Smooth muscle cell (in vitro differentiated cells): ENCODE measurements around the gene PJA2. TPM values are rescaled to one million over a fixed set of nuclear protein-coding genes. Genes with fewer than 3 reads are reported as not detected.
A peak's percentile ranks its signal among the peaks of the same experiment; 100 is the strongest.

Source experiments
- DNase-seq: peaks from one replicate; lab custom pipeline; 2025; ENCODE audit not compliant: unreplicated experiment; lab: John Stamatoyannopoulos, UW
- H2AFZ ChIP-seq: fragments of 200-600 bp; sonication (generic); 2 replicates; pipeline ENCODE4 v1.6.0; 2016; ENCODE audit warnings: antibody characterized with exemption, low read depth, mild to moderate bottlenecking
- H3F3A ChIP-seq: fragments of 200-600 bp; sonication (generic); 2 replicates; pipeline ENCODE4 v1.6.0; 2017; ENCODE audit warnings: antibody characterized with exemption, low read depth
- H3K27ac ChIP-seq: fragments of 200-600 bp; sonication (generic); 2 replicates; pipeline ENCODE4 v1.5.1; 2016; ENCODE audit warnings: low read depth, mild to moderate bottlenecking
- H3K27me3 ChIP-seq: fragments of 200-600 bp; sonication (generic); 2 replicates; pipeline ENCODE4 v1.6.1; 2016; ENCODE audit warnings: low read depth, mild to moderate bottlenecking
- H3K36me3 ChIP-seq: fragments of 200-600 bp; sonication (generic); 2 replicates; pipeline ENCODE4 v1.5.1; 2016; ENCODE audit warnings: low read depth
- H3K4me1 ChIP-seq: fragments of 200-600 bp; sonication (generic); 2 replicates; pipeline ENCODE4 v1.5.1; 2016; ENCODE audit warnings: low read depth
- H3K4me2 ChIP-seq: fragments of 200-600 bp; sonication (generic); 2 replicates; pipeline ENCODE4 v1.6.0; 2016; ENCODE audit warnings: mild to moderate bottlenecking
- H3K4me3 ChIP-seq: fragments of 200-600 bp; sonication (generic); 2 replicates; pipeline ENCODE4 v1.5.1; 2016; ENCODE audit warnings: mild to moderate bottlenecking
- H3K79me2 ChIP-seq: fragments of 200-600 bp; sonication (generic); 2 replicates; pipeline ENCODE4 v1.6.0; 2016; ENCODE audit warnings: low read depth, mild to moderate bottlenecking
- H3K9ac ChIP-seq: fragments of 200-600 bp; sonication (generic); 2 replicates; pipeline ENCODE4 v1.6.0; 2016; ENCODE audit warnings: low read depth
- H3K9me3 ChIP-seq: fragments of 200-600 bp; sonication (generic); replicated peaks from 2 replicates; pipeline ENCODE4 v1.5.1; 2016; ENCODE audit warnings: low read depth
- H4K20me1 ChIP-seq: fragments of 200-600 bp; sonication (generic); 2 replicates; pipeline ENCODE4 v1.6.0; 2016; ENCODE audit warnings: low read depth
- CTCF ChIP-seq: fragments of 200-600 bp; sonication (generic); IDR thresholded peaks from 2 replicates; pipeline ENCODE4 v1.5.1; 2017; ENCODE audit warnings: borderline replicate concordance, mild to moderate bottlenecking, antibody characterized with exemption; ENCODE audit not compliant: insufficient read depth, poor library complexity, severe bottlenecking
- WGBS: methylation state at CpG from one replicate; pipeline ENCODE4 v1.1.7; 2016; ENCODE audit warnings: low lambda C conversion rate; 5-methylcytosine and 5-hydroxymethylcytosine counted together
- polyA plus RNA-seq: library from polyadenylated mRNA; unstranded; fragments of >200 nt; fragmentation: Nextera tagmentation; extraction: Ambion mirVana; gene quantifications from 2 replicates; pipeline ENCODE4 v1.2.1, GENCODE V29; 2016
- total RNA-seq: library from RNA; depleted of rRNA; stranded (reverse); fragments of >200 nt; gene quantifications from 2 replicates; pipeline ENCODE4 v1.2.3, GENCODE V29; 2014

PJA2 gene
- total and polyA plus RNA-seq, 2 experiments from 2014 or later: 84.0 to 183 TPM

- H3K4me1 ChIP-seq: no peaks in the 10 kb centered on the region
- TF ChIP-seq CTCF: no peak
- H3F3A ChIP-seq: no peaks in the 10 kb centered on the region
- no peak overlapping the region for H3K4me2 ChIP-seq
- no peak overlapping the region for H3K9ac ChIP-seq
- no peak overlapping the region for H3K27ac ChIP-seq
- H3K4me3 ChIP-seq: no peak overlapping the region
- no peaks in the 10 kb centered on the region for H3K27me3 ChIP-seq
- H4K20me1 ChIP-seq: peaks cover 12% of the 10 kb centered on the region
- no peak for DNase-seq
- H3K9me3 ChIP-seq: no peaks in the 10 kb centered on the region
- no peaks in the 10 kb centered on the region for H3K36me3 ChIP-seq
- no peak overlapping the region for H2AFZ ChIP-seq
- 96% methylated on average over 4 of the region's 4 CpGs for WGBS
- H3K79me2 ChIP-seq: no peaks in the 10 kb centered on the region
Measured at GRCh38 chr5:109329333-109330237, 80.2 kb downstream of the PJA2 start.

- Histone ChIP-seq H2AFZ (no peak overlapping the region), H3K4me1 (no peaks in the 10 kb centered on the region), H3F3A (no peaks in the 10 kb centered on the region), H3K27ac (peak overlapping the region; percentile 28), H3K4me2 (no peak overlapping the region), H3K79me2 (no peaks in the 10 kb centered on the region), H3K9ac (no peak overlapping the region), H3K9me3 (no peaks in the 10 kb centered on the region), H3K36me3 (no peaks in the 10 kb centered on the region), H3K4me3 (no peak overlapping the region), H4K20me1 (peaks cover 7% of the 10 kb centered on the region), H3K27me3 (no peaks in the 10 kb centered on the region)
- WGBS: 68% methylated on average over 1 of the region's 1 CpG
- no peak for TF ChIP-seq CTCF
- DNase-seq: no peak
Measured at GRCh38 chr5:109328626-109329025, 81.1 kb downstream of the PJA2 start.

- TF ChIP-seq CTCF: no peak
- Histone ChIP-seq H3K4me2 (no peak overlapping the region), H4K20me1 (peaks cover 4% of the 10 kb centered on the region), H3K36me3 (no peaks in the 10 kb centered on the region), H3K79me2 (no peaks in the 10 kb centered on the region), H3F3A (no peaks in the 10 kb centered on the region), H3K9ac (no peak overlapping the region), H3K27ac (no peak overlapping the region), H3K9me3 (no peaks in the 10 kb centered on the region), H2AFZ (no peak overlapping the region), H3K4me3 (no peak overlapping the region), H3K27me3 (no peaks in the 10 kb centered on the region), H3K4me1 (no peaks in the 10 kb centered on the region)
- 62% methylated on average over 3 of the region's 3 CpGs for WGBS
- DNase-seq: no peak
Measured at GRCh38 chr5:109327570-109327969, 82.2 kb downstream of the PJA2 start.

GRCh38 chr5:109326919-109327318 lies 82.9 kb downstream of the PJA2 start:
- no peaks in the 10 kb centered on the region for H3K36me3 ChIP-seq
- H3K27me3 ChIP-seq: no peaks in the 10 kb centered on the region
- no peaks in the 10 kb centered on the region for H3K79me2 ChIP-seq
- H3K4me3 ChIP-seq: no peak overlapping the region
- no peaks in the 10 kb centered on the region for H3K9me3 ChIP-seq
- no peak overlapping the region for H3K27ac ChIP-seq
- no peak for DNase-seq
- no peak overlapping the region for H3K9ac ChIP-seq
- no peaks in the 10 kb centered on the region for H3K4me1 ChIP-seq
- H4K20me1 ChIP-seq: peaks cover 4% of the 10 kb centered on the region
- WGBS: 87% methylated on average over 4 of the region's 4 CpGs
- H2AFZ ChIP-seq: no peak overlapping the region
- TF ChIP-seq CTCF: no peak
- no peaks in the 10 kb centered on the region for H3F3A ChIP-seq
- no peak overlapping the region for H3K4me2 ChIP-seq
